OCI-LY1 (cell line): ENCODE data around the gene NDUFB11.
"Not testable (repeated sequence)": the region's sequence is repeated elsewhere in the genome, so short reads cannot be mapped to it uniquely, and the experiment has no call there.

Source experiments
- H2AFZ ChIP-seq: fragments of 200-600 bp; sonication (generic), shearing (Covaris generic); 2 replicates; pipeline ENCODE4 v1.6.0; 2014; ENCODE audit warnings: antibody characterized with exemption, mild to moderate bottlenecking, low read length
- H3F3A ChIP-seq: fragments of 200-600 bp; sonication (generic), shearing (Covaris generic); 2 replicates; pipeline ENCODE4 v1.6.0; 2014; ENCODE audit warnings: mild to moderate bottlenecking, antibody characterized with exemption, low read length, moderate library complexity; ENCODE audit not compliant: insufficient read depth
- H3K27ac ChIP-seq: fragments of 200-600 bp; sonication (generic); 2 replicates; pipeline ENCODE4 v1.5.1; 2014; ENCODE audit warnings: low read length, mixed run types, mild to moderate bottlenecking, low read depth; ENCODE audit not compliant: poor library complexity, severe bottlenecking
- H3K27me3 ChIP-seq: fragments of 200-600 bp; sonication (generic); 2 replicates; pipeline ENCODE4 v1.6.0; 2014; ENCODE audit warnings: antibody characterized with exemption, mild to moderate bottlenecking, low read length, moderate library complexity; ENCODE audit not compliant: insufficient read depth
- H3K36me3 ChIP-seq: fragments of 200-600 bp; sonication (generic); 2 replicates; pipeline ENCODE4 v1.6.1; 2014; ENCODE audit warnings: mild to moderate bottlenecking, antibody characterized with exemption, low read length, moderate library complexity, mixed read lengths; ENCODE audit not compliant: insufficient read depth
- H3K4me1 ChIP-seq: fragments of 200-600 bp; sonication (generic); 2 replicates; pipeline ENCODE4 v1.5.1; 2014; ENCODE audit warnings: mild to moderate bottlenecking, low read length, moderate library complexity; ENCODE audit not compliant: insufficient read depth, severe bottlenecking
- H3K4me2 ChIP-seq: fragments of 200-600 bp; sonication (generic), shearing (Covaris generic); 2 replicates; pipeline ENCODE4 v1.6.1; 2014; ENCODE audit warnings: low read length
- H3K4me3 ChIP-seq: fragments of 200-600 bp; sonication (generic); 2 replicates; pipeline ENCODE4 v1.5.1; 2014; ENCODE audit warnings: low read length, low read depth, mild to moderate bottlenecking, mixed read lengths; ENCODE audit not compliant: poor library complexity, severe bottlenecking
- H3K79me2 ChIP-seq: fragments of 200-600 bp; shearing (Covaris generic); 2 replicates; pipeline ENCODE4 v1.6.1; 2016; ENCODE audit warnings: mixed run types, low read length, mixed read lengths; ENCODE audit not compliant: insufficient read depth
- H3K9ac ChIP-seq: fragments of 200-600 bp; sonication (generic), shearing (Covaris generic); 2 replicates; pipeline ENCODE4 v1.6.1; 2014; ENCODE audit warnings: mild to moderate bottlenecking, low read length, mixed read lengths
- H3K9me2 ChIP-seq: fragments of 200-600 bp; sonication (generic), shearing (Covaris generic); 2 replicates; pipeline ENCODE4 v1.6.1; 2014; ENCODE audit warnings: low read depth, mild to moderate bottlenecking, low read length, mixed read lengths
- H3K9me3 ChIP-seq: fragments of 200-600 bp; shearing (Covaris generic); 2 replicates; pipeline ENCODE4 v1.6.1; 2014; ENCODE audit warnings: low read length, mixed read lengths
- H4K20me1 ChIP-seq: fragments of 200-600 bp; sonication (generic), shearing (Covaris generic); 2 replicates; pipeline ENCODE4 v1.6.0; 2016; ENCODE audit warnings: mild to moderate bottlenecking, low read length; ENCODE audit not compliant: insufficient read depth
- CTCF ChIP-seq: fragments of 200-600 bp; sonication (generic), shearing (Covaris generic); IDR thresholded peaks from 2 replicates; pipeline ENCODE4 v1.5.1; 2017; ENCODE audit warnings: mild to moderate bottlenecking, antibody characterized with exemption, low read length, moderate library complexity, mixed read lengths
- EZH2 ChIP-seq: fragments of 200-600 bp; sonication (generic), shearing (Covaris generic); IDR thresholded peaks from 2 replicates; pipeline ENCODE4 v1.8.0; 2017; ENCODE audit warnings: borderline replicate concordance, mixed run types, mild to moderate bottlenecking, antibody characterized with exemption, low read length, moderate library complexity, mixed read lengths

The NDUFB11 gene

GRCh38 chrX:47133493-47133892 is 11.0 kb downstream of the NDUFB11 start:
- peaks cover 4% of the 10 kb centered on the region; the same call in 1 of the 2 replicates for H3K36me3 ChIP-seq
- no peaks in the 10 kb centered on the region for H3K27me3 ChIP-seq
- 0 out of 2 replicates have a peak, but pooled peaks cover 3% of the 10 kb centered on the region for H3K79me2 ChIP-seq
- no peak overlapping the region for H3K4me2 ChIP-seq
- H2AFZ ChIP-seq: no peak overlapping the region
- no peak overlapping the region for H3K27ac ChIP-seq
- H3K9me3 ChIP-seq: no peaks in the 10 kb centered on the region
- no peaks in the 10 kb centered on the region for H3F3A ChIP-seq
- no peak for TF ChIP-seq CTCF
- no peak for TF ChIP-seq EZH2
- peaks cover 5% of the 10 kb centered on the region for H3K4me1 ChIP-seq
- H3K4me3 ChIP-seq: no peak overlapping the region
- H3K9me2 ChIP-seq: no peaks in the 10 kb centered on the region
- H4K20me1 ChIP-seq: no peaks in the 10 kb centered on the region
- no peak overlapping the region for H3K9ac ChIP-seq

- Histone ChIP-seq H3K9ac (peak overlapping the region; percentile 76), H3K4me3 (peak overlapping the region; percentile 80), H3K79me2 (0 out of 2 replicates have a peak, but pooled peaks cover 3% of the 10 kb centered on the region), H4K20me1 (no peaks in the 10 kb centered on the region), H3F3A (no peaks in the 10 kb centered on the region), H2AFZ (no peak overlapping the region), H3K27me3 (no peaks in the 10 kb centered on the region), H3K36me3 (no peaks in the 10 kb centered on the region), H3K4me1 (peaks cover 8% of the 10 kb centered on the region), H3K9me3 (no peaks in the 10 kb centered on the region), H3K4me2 (peak overlapping the region; percentile 74), H3K9me2 (no peaks in the 10 kb centered on the region), H3K27ac (peak overlapping the region; percentile 19)
- TF ChIP-seq CTCF (no peak), EZH2 (no peak)
Observed at GRCh38 chrX:47129899-47130358, 14.6 kb downstream of the NDUFB11 start.

GRCh38 chrX:47129157-47129898 is 15.2 kb downstream of the NDUFB11 start:
- Histone ChIP-seq H3K9me2 (no peaks in the 10 kb centered on the region), H3K27ac (peak overlapping the region; percentile 72)
- TF ChIP-seq EZH2: no peak
- no peak for TF ChIP-seq CTCF

GRCh38 chrX:47124466-47124865 is 20.0 kb downstream of the NDUFB11 start:
- H3K9me3 ChIP-seq, H3K9me2 ChIP-seq, H3K27ac ChIP-seq, H3K4me2 ChIP-seq, H3K36me3 ChIP-seq, H3K27me3 ChIP-seq, H2AFZ ChIP-seq, H3K4me1 ChIP-seq, H3K4me3 ChIP-seq, H3K79me2 ChIP-seq, H3K9ac ChIP-seq, H4K20me1 ChIP-seq, H3F3A ChIP-seq: not testable (repeated sequence)

More at GRCh38 chrX:47129157-47129898, 15.2 kb downstream of the NDUFB11 start:
- Histone ChIP-seq H3K9me3 (no peaks in the 10 kb centered on the region), H3K27me3 (no peaks in the 10 kb centered on the region), H2AFZ (no peak overlapping the region), H3K9ac (peak overlapping the region; percentile 76), H3K4me2 (peak overlapping the region; percentile 74), H3K79me2 (0 out of 2 replicates have a peak, but pooled peaks cover 3% of the 10 kb centered on the region), H4K20me1 (no peaks in the 10 kb centered on the region), H3K36me3 (no peaks in the 10 kb centered on the region), H3K4me3 (peak overlapping the region; percentile 80), H3K4me1 (peaks cover 8% of the 10 kb centered on the region), H3F3A (no peaks in the 10 kb centered on the region)

- not testable (repeated sequence) for H3K4me3 ChIP-seq, H2AFZ ChIP-seq, H4K20me1 ChIP-seq, H3K27ac ChIP-seq, H3K9me2 ChIP-seq, H3K27me3 ChIP-seq, H3K36me3 ChIP-seq, H3K79me2 ChIP-seq, H3K9ac ChIP-seq, H3K9me3 ChIP-seq, H3K4me2 ChIP-seq, H3K4me1 ChIP-seq, H3F3A ChIP-seq
Observed at GRCh38 chrX:47116551-47117110, 27.9 kb downstream of the NDUFB11 start.
